Spleen (tissue), 3 donors: Measurements from ENCODE around the gene SLC2A9.

Source experiments
- POLR2A ChIP-seq, 3 donors: fragments of 450-650 bp; IDR thresholded peaks; one replicate each; pipeline ENCODE4 v1.5.1; 2017; ENCODE audit warnings: antibody characterized with exemption in 3 of 3, mild to moderate bottlenecking in 1 of 3
- POLR2AphosphoS5 ChIP-seq, 3 donors: sonication (generic); formaldehyde crosslinking; IDR thresholded peaks; one replicate each; pipeline ENCODE4 v1.5.1; 2017; ENCODE audit warnings: antibody characterized with exemption in 3 of 3

- no peak for TF ChIP-seq POLR2A (IDR thresholded peaks at IDR 0.05)
- TF ChIP-seq POLR2AphosphoS5 (IDR thresholded peaks at IDR 0.05), result no peak
These were observed 98.0 kb downstream of the SLC2A9 start for GRCh38 chr4:9923195-9923812.
